Ascending aorta (tissue), 2 donors: ENCODE measurements around the gene PARVB. TPM values are rescaled to one million over a fixed set of nuclear protein-coding genes. Genes with fewer than 3 reads are reported as not detected.

Experiments used
- DNase-seq, 2 donors: peaks; one replicate each; pipeline ENCODE4 v3.0.0-alpha.2; 2019; ENCODE audit warnings: low spot score in 2 of 2
- H3K27ac ChIP-seq, 2 donors: fragments of 200-600 bp; sonication (generic); one replicate each; pipeline ENCODE4 v1.5.1; 2016 to 2017; ENCODE audit warnings: mild to moderate bottlenecking in 1 of 2
- H3K27me3 ChIP-seq: fragments of 200-600 bp; sonication (generic); one replicate; pipeline ENCODE4 v1.5.1; 2017
- H3K36me3 ChIP-seq, 2 donors: fragments of 200-600 bp; sonication (generic); one replicate each; pipeline ENCODE4 v1.5.1; 2016
- H3K4me1 ChIP-seq, 2 donors: fragments of 200-600 bp; sonication (generic); one replicate each; pipeline ENCODE4 v1.5.1; 2016 to 2017; ENCODE audit warnings: mild to moderate bottlenecking in 1 of 2
- H3K4me3 ChIP-seq, 2 donors: fragments of 200-600 bp; sonication (generic); one replicate each; pipeline ENCODE4 v1.5.1; 2016 to 2017; ENCODE audit warnings: mild to moderate bottlenecking in 1 of 2
- H3K9me3 ChIP-seq, 2 donors: fragments of 200-600 bp; sonication (generic); one replicate each; pipeline ENCODE4 v1.5.1; 2016
- CTCF ChIP-seq, 3 experiments: fragments of 200-600 bp in 2 of 3; fragments of 450-650 bp in 1 of 3; sonication (generic) in 2 of 3; IDR thresholded peaks; one replicate each; pipeline ENCODE4 v1.5.1; 2016 to 2019; ENCODE audit warnings: antibody characterized with exemption in 3 of 3, mild to moderate bottlenecking in 1 of 3, moderate library complexity in 1 of 3
- intact Hi-C: fragments of 100-400 bp; cut with DNase I; formaldehyde crosslinking; loops from one replicate; pipeline ENCODE4 v1.15.1; 2023
- total RNA-seq: library from RNA; depleted of rRNA; stranded (reverse); fragments of >200 nt; gene quantifications from one replicate; pipeline ENCODE4 v1.1.0, GENCODE V29; 2016

The PARVB gene
- total RNA-seq, 1 donor from 2014 or later = 33.8 TPM

DNA sequence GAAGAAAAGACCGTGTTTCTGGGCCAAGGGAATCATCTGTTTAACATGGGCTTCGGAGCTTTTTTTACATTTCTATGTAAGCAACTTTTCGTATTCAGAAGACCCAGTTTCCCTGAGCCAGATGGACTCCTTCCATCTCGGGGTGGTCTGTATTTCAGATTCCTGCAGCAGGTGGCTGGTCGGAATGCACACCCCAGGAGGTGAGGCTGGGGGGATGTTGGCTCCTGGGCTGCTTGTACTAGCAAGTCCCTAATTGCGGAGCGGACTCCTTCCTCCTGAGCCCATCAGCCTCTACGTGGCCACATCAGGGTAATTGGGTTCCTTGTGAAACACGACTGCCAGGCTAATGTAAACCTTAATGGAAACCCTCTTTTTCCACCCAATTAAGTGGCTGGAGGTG, 58.7 kb downstream of the PARVB start:
- Histone ChIP-seq H3K27me3 (no peaks in the 10 kb centered on the region), H3K9me3 (no peaks in the 10 kb centered on the region), H3K27ac (no peak overlapping the region), H3K4me1 (peaks cover 0 to 4% of the 10 kb centered on the region in 2 donors), H3K4me3 (no peak overlapping the region), H3K36me3 (no peaks in the 10 kb centered on the region)
- TF ChIP-seq CTCF (IDR thresholded peaks at IDR 0.05) = no peak
- no peak for DNase-seq
- intact Hi-C loops = loop anchor here (10.0 kb wide), 1 partner anchor 242 kb away; no protein-coding TSS in a partner anchor

DNA sequence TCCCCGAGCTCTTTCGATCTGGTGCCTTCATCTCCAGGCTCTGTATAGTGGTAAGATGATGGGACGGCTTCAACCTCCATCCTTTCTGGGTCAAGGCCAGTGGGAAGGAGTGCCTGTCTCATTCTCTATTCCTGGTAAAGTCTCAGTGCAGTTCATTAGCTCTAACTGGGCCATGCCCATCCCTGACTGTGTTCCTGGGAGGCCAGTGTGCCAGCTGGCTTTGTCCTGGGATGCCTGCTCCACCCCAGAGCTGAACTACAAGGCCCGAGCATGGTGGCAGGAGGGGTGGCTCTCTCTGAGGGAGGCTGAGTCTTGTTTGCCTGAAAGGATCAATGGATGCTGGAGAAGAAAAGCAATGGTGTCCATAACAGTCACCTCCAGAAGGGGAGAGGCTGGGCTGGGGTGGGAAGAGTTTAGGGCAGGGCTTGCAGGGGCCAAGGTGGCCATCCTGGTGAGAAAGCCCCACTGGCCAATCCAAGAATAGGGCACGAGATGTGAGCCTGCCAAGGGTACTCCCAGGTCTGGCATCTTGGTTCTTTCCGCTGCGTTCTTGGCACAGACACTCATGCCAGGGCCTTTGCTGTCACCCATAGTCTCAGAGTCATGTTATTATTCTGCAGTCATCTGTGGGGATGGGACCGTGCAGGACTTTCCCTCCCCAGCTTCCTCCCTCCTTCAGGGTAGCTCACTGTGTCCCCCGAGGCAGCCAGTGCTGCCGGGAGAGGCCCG, 60.1 kb downstream of the PARVB start:
- TF ChIP-seq CTCF (IDR thresholded peaks at IDR 0.05) = no peak
- intact Hi-C loops = loop anchor here (10.0 kb wide), 1 partner anchor 241 kb away; no protein-coding TSS in a partner anchor
- H3K27ac ChIP-seq = no peak overlapping the region
- H3K9me3 ChIP-seq = no peaks in the 10 kb centered on the region
- H3K4me3 ChIP-seq = no peak overlapping the region
- no peaks in the 10 kb centered on the region for H3K36me3 ChIP-seq
- DNase-seq = no peak
- no peaks in the 10 kb centered on the region for H3K27me3 ChIP-seq
- peaks cover 3 to 4% of the 10 kb centered on the region in 2 donors for H3K4me1 ChIP-seq

GRCh38 chr22:44085743-44086270, 61.7 kb downstream of the PARVB start:
- no peaks in the 10 kb centered on the region for H3K9me3 ChIP-seq
- peaks cover 3 to 4% of the 10 kb centered on the region in 2 donors for H3K4me1 ChIP-seq

DNA sequence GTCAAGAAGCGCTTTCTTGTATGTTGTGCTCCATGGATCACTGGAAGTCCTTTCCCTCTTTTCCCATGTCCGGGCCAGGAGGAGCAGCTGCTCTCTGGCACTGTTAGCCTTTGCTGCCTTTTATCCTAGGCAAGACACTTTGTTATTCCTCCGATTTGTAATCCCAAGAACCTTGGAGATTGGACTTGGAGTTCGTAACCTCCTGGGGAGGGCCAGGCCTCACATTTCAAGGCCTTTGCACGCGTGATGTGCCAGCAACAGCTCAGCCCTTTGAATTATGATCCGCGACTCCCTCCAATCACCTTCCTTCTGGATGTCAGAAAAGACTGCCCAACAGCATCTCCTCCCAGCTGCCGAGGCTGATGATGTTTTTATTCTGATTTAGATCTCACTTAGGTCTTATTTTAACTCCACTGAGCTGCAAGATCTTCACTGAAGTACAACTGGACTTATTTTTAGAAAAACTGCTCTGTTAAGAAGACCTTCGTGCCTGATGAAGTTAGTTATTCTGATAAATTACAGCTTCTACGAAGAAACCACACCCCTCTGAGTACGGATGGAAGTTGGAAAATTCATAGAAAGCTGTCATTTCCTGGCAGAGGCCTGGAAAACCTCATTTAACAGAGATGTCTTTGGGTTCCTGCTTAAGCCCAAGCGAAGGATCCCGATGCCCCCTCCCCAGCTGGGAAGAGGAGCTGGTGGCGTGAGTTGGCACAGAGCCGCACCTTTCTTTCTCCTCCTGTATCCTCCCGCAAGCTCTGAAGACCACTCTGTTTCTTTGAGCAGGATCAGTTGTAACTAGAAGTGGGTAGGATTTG, 62.4 kb downstream of the PARVB start:
- Histone ChIP-seq H3K4me3 (no peak overlapping the region), H3K27ac (no peak overlapping the region), H3K27me3 (no peaks in the 10 kb centered on the region), H3K9me3 (no peaks in the 10 kb centered on the region), H3K4me1 (peaks cover 3% of the 10 kb centered on the region in 2 donors), H3K36me3 (no peaks in the 10 kb centered on the region)
- intact Hi-C loops = loop anchor here (10.0 kb wide), 1 partner anchor 238 kb away; no protein-coding TSS in a partner anchor
- no peak for DNase-seq
- no peak for TF ChIP-seq CTCF (IDR thresholded peaks at IDR 0.05)

More at GRCh38 chr22:44085743-44086270, 61.7 kb downstream of the PARVB start:
- peak in 1 of 3 experiments; percentile 5 for TF ChIP-seq CTCF (IDR thresholded peaks at IDR 0.05)
- no peak for DNase-seq
- H3K27ac ChIP-seq = no peak overlapping the region
- no peaks in the 10 kb centered on the region for H3K36me3 ChIP-seq
- no peaks in the 10 kb centered on the region for H3K27me3 ChIP-seq
- intact Hi-C loops = loop anchor here (10.0 kb wide), 1 partner anchor 239 kb away; no protein-coding TSS in a partner anchor
- H3K4me3 ChIP-seq = no peak overlapping the region

DNA sequence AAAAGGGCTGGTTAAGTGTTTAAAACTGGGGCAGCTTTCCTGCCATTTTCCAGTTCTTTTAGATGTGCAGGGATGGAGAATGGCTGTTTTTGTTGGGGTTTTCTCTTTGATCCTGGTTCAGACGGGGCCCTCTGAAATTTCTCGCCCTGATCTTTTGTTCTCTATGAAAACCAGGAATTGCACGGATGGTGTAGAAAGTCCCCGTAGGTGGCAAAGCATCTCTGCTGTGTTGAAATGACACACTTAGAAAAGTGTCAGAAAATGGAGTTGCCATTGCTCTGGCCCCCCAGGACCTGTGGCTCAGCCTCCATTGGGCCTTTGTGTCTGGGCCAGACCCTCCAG, 63.0 kb downstream of the PARVB start:
- Histone ChIP-seq H3K4me1 (peaks cover 0 to 3% of the 10 kb centered on the region in 2 donors), H3K36me3 (no peaks in the 10 kb centered on the region), H3K9me3 (no peaks in the 10 kb centered on the region), H3K4me3 (no peak overlapping the region), H3K27ac (no peak overlapping the region), H3K27me3 (no peaks in the 10 kb centered on the region)
- intact Hi-C loops = loop anchor here (10.0 kb wide), 1 partner anchor 238 kb away; no protein-coding TSS in a partner anchor
- no peak for DNase-seq
- no peak for TF ChIP-seq CTCF (IDR thresholded peaks at IDR 0.05)
